ENCODE results near the gene GRID1. TPM values are rescaled to one million over a fixed set of nuclear protein-coding genes. Genes with fewer than 3 reads are reported as not detected.

The GRID1 gene
- total and polyA plus RNA-seq, 9 of the 15 experiments (the other 6 are each of a cell fraction or from before 2014, with no cell fraction given): 0.01 to 7.2 (median 1.2) TPM

DNA sequence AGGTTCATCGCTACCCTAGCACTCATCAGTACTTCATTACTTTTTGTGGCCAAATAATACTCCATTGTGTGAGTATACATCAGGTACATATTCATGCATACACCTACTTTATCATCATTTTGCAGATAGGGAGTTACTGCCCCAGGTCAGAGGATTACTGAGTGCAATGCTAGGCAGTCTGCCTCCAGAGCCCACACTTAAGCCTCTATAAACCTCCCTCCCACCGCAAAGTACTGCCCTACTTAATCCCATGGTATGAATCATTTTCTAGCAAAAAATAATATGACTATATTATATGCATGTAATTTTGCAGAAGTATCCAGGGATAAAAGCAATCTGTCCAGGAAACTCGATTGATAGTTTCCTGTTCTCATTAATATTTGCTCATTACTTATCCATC lies 194.3 kb downstream of the GRID1 start:
- in situ Hi-C loops (cut with MboI): no loop called here
- no peaks in the 10 kb centered on the region for H3K4me1 ChIP-seq (replicated peaks in 1 of 2; ENCODE audit: control insufficient read depth in 2 of 2, insufficient read depth in 2 of 2, low read length in 2 of 2)
- POLR2A ChIA-PET: no interaction called here
- no peak overlapping the region for H3K9ac ChIP-seq (ENCODE audit: insufficient read depth in 1 of 2, low read depth in 2 of 2, low read length in 2 of 2)
- H4K20me1 ChIP-seq (replicated peaks; ENCODE audit: control insufficient read depth, insufficient read depth, low read length): no peaks in the 10 kb centered on the region
- TF ChIP-seq TOE1 (IDR thresholded peaks at IDR 0.05; ENCODE audit: borderline replicate concordance) (no peak), TOE1 (CRISPR knock-in tag; IDR thresholded peaks at IDR 0.05; ENCODE audit: borderline replicate concordance, low read depth) (no peak), PHF20 (IDR thresholded peaks at IDR 0.05; ENCODE audit: partially characterized antibody) (no peak), ZNF584 (CRISPR knock-in tag; IDR thresholded peaks at IDR 0.05; ENCODE audit: low read depth) (no peak), SLC30A9 (CRISPR knock-in tag; IDR thresholded peaks at IDR 0.05) (no peak), XRCC5 (IDR thresholded peaks at IDR 0.05; ENCODE audit: low read depth, low read length) (no peak)
- TF ChIP-seq, protein P1, sequence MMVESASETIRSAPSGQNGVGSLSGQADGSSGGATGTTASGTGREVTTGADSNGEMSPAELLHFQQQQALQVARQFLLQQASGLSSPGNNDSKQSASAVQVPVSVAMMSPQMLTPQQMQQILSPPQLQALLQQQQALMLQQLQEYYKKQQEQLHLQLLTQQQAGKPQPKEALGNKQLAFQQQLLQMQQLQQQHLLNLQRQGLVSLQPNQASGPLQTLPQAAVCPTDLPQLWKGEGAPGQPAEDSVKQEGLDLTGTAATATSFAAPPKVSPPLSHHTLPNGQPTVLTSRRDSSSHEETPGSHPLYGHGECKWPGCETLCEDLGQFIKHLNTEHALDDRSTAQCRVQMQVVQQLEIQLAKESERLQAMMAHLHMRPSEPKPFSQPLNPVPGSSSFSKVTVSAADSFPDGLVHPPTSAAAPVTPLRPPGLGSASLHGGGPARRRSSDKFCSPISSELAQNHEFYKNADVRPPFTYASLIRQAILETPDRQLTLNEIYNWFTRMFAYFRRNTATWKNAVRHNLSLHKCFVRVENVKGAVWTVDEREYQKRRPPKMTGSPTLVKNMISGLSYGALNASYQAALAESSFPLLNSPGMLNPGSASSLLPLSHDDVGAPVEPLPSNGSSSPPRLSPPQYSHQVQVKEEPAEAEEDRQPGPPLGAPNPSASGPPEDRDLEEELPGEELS (CRISPR knock-in tag; IDR thresholded peaks at IDR 0.05; ENCODE audit: borderline replicate concordance): no peak
- no peak overlapping the region for H3K27ac ChIP-seq (ENCODE audit: extremely low read depth, low read depth, low read length)
- FAIRE-seq (no peak), DNase-seq (ENCODE audit: extremely low read depth in 1 of 4, low spot score in 3 of 4) (no peak), ATAC-seq (no peak)
- intact Hi-C loops (cut with micrococcal nuclease): no loop called here
- no peaks in the 10 kb centered on the region for H3K9me3 ChIP-seq (replicated peaks; ENCODE audit: control insufficient read depth, insufficient read depth, low read depth, low read length)
- H2AFZ ChIP-seq (ENCODE audit: low read depth, low read length): no peak overlapping the region
- no peaks in the 10 kb centered on the region for H3K79me2 ChIP-seq (ENCODE audit: control insufficient read depth, insufficient read depth, low read length)
- CTCF ChIA-PET (ENCODE audit: low intra/inter-chr PET ratio): no interaction called here
- no peak overlapping the region for H3K4me2 ChIP-seq (ENCODE audit: insufficient read depth, low read length)
- H3K4me3 ChIP-seq: no peak overlapping the region
- H3K9me1 ChIP-seq (ENCODE audit: control insufficient read depth, insufficient read depth, low read length): no peaks in the 10 kb centered on the region
- WGBS (ENCODE audit: insufficient coverage, low coverage, missing lambda C conversion rate): 2% methylated on average over 3 of the region's 3 CpGs
- H3K27me3 ChIP-seq (ENCODE audit: control insufficient read depth in 2 of 2, insufficient read depth in 2 of 2, low read length in 2 of 2): peaks cover 0 to 5% of the 10 kb centered on the region in 2 experiments; a peak in 1 of 5 replicates
- no TSS peak for BruUV-seq (replicated peaks)
- no peaks in the 10 kb centered on the region for H3K36me3 ChIP-seq (ENCODE audit: control insufficient read depth, insufficient read depth, low read length)
